Adipose tissue (tissue), 3 donors: ENCODE data around the gene PIK3AP1. TPM values are rescaled to one million over a fixed set of nuclear protein-coding genes. Genes with fewer than 3 reads are reported as not detected.
A peak's percentile ranks its signal among the peaks of the same experiment; 100 is the strongest.

Source experiments
- H3K27ac ChIP-seq: one replicate; pipeline ENCODE4 v1.5.1; 2013; ENCODE audit warnings: low read depth, low read length
- WGBS, 3 donors: extraction: QIAGEN DNeasy Blood & Tissue Kit; methylation state at CpG; one replicate each; pipeline ENCODE4 v1.1.7; 2013; 5-methylcytosine and 5-hydroxymethylcytosine counted together
- polyA plus RNA-seq, 3 donors: library from polyadenylated mRNA; stranded (reverse); fragments of 200-250 nt; gene quantifications; one replicate each; pipeline ENCODE4 v1.2.3, GENCODE V29; 2013
- donor health status: healthy with polysubstance abuse.
- donor health status: Bipolar disorder and iron deficiency.
- donor health status: healthy.

The PIK3AP1 gene
- polyA plus RNA-seq, 3 donors = 4.4 to 9.7 (median 9.4) TPM

- 76 to 96% (median 92%) methylated on average over 1 of the region's 1 CpG for WGBS, 3 donors
These were observed 113.4 kb downstream of the PIK3AP1 start for GRCh38 chr10:96606946-96607345.

GRCh38 chr10:96606216-96606615 is 114.1 kb downstream of the PIK3AP1 start:
- no peak overlapping the region for H3K27ac ChIP-seq
- WGBS, 3 donors = 88 to 93% (median 91%) methylated on average over 4 of the region's 4 CpGs

More at GRCh38 chr10:96606946-96607345, 113.4 kb downstream of the PIK3AP1 start:
- no peak overlapping the region for H3K27ac ChIP-seq

DNA sequence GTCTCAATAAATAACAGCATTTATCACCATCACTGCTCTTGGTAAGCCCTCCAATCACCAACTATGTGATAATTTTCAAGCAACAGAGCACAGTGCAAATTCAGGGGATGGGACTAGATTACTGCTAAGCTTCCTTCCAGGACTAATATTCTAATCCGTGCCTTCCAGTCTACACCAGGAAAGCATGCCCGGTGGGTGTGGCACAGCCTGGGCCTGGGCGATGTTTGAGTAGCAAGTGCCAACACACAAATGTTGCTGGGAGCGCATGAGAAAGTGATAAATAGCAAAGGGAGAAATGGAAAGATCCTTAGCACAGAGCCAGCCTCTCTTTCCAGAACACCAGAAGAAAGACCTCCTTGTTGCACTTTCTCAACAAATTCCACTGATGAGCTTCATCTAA is 120.0 kb downstream of the PIK3AP1 start:
- 68 to 85% (median 81%) methylated on average over 4 of the region's 4 CpGs for WGBS, 3 donors
- H3K27ac ChIP-seq = no peak overlapping the region

DNA sequence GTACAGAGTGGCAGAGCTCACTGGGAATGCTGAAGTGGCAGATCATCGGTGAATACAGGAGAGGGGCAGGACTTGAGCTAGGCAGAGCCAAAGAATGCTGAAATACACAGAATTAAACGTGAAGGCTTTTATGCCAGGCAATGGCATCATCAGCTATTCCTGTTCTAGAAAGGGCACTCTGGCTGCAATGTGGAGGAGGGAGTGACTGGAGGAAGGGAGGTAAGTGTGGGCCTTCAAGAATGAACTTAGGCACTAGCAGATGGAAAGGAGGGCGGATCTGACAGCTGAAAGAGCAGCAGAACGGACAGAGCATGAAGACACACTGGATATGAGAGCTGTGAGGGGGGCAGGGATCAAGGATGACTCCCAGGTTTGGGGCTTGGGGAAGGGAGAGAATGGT is 121.5 kb downstream of the PIK3AP1 start:
- H3K27ac ChIP-seq = no peak overlapping the region
- WGBS, 3 donors = 70 to 78% (median 77%) methylated on average over 4 of the region's 4 CpGs

DNA sequence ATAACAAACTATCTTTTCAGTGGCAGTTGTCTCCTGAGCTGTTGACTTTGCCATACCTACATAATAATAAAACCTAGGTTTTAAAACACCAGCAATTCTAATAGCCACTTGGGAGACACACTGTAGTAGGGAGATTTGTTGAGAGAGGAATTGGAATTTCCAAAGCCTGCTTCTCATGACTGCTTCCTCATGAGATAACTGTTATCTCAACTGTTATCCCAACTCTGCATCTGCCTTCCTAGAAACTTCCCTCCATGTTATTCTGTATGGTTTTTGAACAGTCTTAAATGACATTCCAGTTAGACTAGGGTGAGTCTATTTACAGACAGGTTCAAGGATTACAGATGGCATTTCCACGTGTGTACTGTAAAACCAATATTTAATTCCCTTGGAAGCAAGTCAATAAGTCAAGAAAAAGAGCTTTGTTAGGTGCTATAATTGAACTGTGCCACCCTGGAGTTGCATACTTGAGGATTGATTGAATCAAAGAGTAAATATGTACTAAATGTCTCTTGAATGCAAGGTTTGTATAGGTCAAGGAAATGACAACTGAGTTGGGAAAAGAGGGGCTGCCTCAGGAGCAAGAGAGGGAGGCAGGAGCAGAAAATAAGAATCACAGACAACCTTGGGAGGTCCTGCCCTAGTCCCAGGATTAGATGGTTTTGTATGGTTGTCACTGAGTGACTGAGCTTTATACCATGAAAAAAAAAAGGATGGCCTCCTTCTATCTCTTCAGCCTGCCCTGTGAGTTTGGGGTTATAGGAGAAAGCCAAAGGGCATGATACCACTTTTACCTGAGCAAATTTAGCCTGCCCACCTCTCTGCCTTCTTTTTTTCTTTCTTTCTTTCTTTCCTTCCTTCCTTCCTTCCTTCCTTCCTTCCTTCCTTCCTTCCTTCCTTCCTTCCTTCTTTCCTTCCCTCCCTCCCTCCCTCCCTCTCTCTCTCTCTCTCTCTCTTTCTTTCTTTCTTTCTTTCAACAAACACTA is 123.6 kb downstream of the PIK3AP1 start:
- H3K27ac ChIP-seq = no peak overlapping the region
- WGBS, 3 donors = 15 to 73% (median 68%) methylated on average over 1 of the region's 1 CpG

DNA sequence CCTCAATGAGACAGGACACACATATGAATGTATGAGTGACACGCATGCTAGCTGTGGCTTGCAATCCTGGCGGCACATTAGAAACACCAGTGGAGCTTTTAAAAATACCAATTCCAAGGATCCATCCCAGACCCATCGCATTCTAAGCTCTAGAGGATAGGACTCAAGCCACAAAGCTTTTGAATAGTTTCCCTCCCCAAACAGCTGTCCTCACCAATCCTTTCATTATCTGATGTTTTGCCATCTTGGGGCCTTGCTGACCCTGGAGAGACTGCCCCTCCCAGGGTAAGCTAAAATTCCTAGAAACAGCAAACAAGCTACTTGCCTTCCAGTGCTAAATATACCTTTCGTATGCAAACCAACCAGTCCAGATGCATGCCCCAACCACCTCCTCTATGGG is 124.6 kb downstream of the PIK3AP1 start:
- no peak overlapping the region for H3K27ac ChIP-seq
- WGBS, 3 donors = 95 to 97% (median 96%) methylated on average over 4 of the region's 4 CpGs

DNA sequence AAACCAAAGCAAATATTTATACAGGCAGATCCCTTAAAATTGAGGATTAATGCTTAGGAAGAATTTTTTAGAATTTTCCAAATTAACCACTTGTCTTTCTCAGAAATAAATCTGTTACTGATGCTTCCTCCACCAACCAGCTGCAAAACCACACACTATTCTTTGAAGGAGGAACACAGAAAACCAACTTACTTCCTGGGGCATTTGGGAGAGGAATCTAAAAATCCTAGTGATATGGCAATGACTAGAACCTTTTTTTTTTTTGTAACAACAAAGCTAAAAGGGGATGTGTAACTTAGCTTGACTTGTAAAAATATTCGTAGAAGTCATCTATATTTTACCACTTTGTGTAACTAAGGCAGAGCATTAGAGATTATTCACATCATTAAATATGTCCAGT is 128.4 kb downstream of the PIK3AP1 start:
- H3K27ac ChIP-seq = no peak overlapping the region
- 45 to 78% (median 78%) methylated on average over 1 of the region's 1 CpG for WGBS, 3 donors

- 52 to 57% (median 57%) methylated on average over 5 of the region's 5 CpGs for WGBS, 3 donors
- no peak overlapping the region for H3K27ac ChIP-seq
These were observed 131.5 kb downstream of the PIK3AP1 start for GRCh38 chr10:96588616-96589419.

GRCh38 chr10:96588060-96588554 is 132.2 kb downstream of the PIK3AP1 start:
- 10 to 14% (median 14%) methylated on average over 4 of the region's 4 CpGs for WGBS, 3 donors

GRCh38 chr10:96587264-96588059 is 132.9 kb downstream of the PIK3AP1 start:
- 1 to 3% (median 3%) methylated on average over 25 of the region's 25 CpGs for WGBS, 3 donors
- peak overlapping the region; percentile 99 for H3K27ac ChIP-seq

More at GRCh38 chr10:96588060-96588554, 132.2 kb downstream of the PIK3AP1 start:
- H3K27ac ChIP-seq = no peak overlapping the region

DNA sequence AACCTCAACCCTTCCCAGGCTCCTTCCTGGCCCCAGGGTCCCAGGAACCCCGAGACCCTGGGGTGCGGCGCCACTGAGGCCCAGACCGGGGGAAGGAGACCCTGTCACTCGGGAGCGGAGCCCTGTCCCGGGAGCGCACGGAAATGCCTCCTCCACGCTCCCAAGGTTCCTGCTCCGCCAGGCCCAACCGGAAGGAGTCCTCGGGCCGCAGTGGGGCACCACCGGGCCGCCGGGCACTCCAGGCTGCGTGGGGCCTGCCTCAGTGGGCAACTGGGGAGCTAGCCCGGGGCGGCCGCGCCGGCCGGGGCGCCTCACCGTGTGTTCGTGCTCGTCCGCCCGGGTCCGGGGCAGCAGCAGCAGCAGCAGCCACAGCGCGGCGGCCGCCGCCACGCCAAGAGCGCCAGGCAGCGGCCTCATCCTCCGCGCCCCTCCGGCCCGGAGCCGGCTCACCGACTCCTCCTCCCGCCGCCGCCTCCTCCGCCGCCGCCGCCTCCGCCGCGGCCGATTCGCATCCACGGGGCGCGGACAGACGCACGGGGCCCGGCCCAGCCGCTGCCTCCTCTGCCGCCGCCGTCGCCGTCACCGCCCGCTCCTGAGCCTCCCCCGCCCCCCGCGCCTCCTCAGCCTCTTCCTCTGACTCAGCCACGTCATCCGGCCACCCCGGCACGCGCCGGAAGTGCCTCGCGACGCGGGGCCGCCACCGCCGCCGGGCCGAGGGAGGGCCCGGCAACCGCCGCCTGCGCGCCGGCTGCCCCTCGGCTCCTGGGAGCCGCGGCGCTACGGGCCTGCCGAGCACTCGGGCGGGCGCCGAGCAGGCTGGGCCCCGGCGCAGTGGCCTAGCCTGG is 133.7 kb downstream of the PIK3AP1 start, which contains the start of gene TM9SF3:
Gene TM9SF3 (minus strand): TSS at position 594 of the 845 bp plus-strand sequence. CDS start 177 bp downstream, at position 417.
- 0 to 1% (median 0%) methylated on average over 65 to 106 of the region's 107 CpGs for WGBS, 3 donors

GRCh38 chr10:96585736-96586418 is 134.4 kb downstream of the PIK3AP1 start:
- H3K27ac ChIP-seq = no peak overlapping the region
- WGBS, 3 donors = 1% methylated on average over 20 of the region's 20 CpGs

More for the DNA sequence above, 133.7 kb downstream of the PIK3AP1 start, which contains the start of gene TM9SF3:
- H3K27ac ChIP-seq = peak within 1 kb of the TSS; percentile 99

DNA sequence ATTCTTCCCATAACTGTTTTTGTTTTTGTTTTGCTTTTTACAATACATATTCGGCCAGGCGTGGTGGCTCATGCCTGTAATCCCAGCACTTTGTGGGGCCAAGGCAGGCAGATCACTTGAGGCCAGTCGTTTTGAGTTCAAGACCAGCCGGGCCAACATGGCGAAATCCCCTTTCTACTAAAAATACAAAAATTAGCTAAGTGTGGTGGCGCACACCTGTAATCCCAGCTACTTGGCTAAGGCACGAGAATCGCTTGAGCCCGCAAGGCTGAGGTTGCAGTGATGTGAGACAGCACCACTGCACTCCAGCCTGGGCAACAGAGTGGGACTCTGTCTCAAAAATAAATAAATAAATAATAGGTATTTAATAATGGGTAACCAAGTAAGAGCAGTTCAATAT is 135.8 kb downstream of the PIK3AP1 start:
- WGBS, 3 donors = 85 to 86% (median 85%) methylated on average over 9 of the region's 9 CpGs
- H3K27ac ChIP-seq = no peak overlapping the region

GRCh38 chr10:96584035-96584434 is 136.3 kb downstream of the PIK3AP1 start:
- WGBS, 3 donors = 62 to 71% (median 63%) methylated on average over 1 of the region's 1 CpG
- no peak overlapping the region for H3K27ac ChIP-seq

GRCh38 chr10:96579133-96579532 is 141.2 kb downstream of the PIK3AP1 start:
- WGBS, 3 donors = 65 to 84% (median 83%) methylated on average over 2 of the region's 2 CpGs
- no peak overlapping the region for H3K27ac ChIP-seq

DNA sequence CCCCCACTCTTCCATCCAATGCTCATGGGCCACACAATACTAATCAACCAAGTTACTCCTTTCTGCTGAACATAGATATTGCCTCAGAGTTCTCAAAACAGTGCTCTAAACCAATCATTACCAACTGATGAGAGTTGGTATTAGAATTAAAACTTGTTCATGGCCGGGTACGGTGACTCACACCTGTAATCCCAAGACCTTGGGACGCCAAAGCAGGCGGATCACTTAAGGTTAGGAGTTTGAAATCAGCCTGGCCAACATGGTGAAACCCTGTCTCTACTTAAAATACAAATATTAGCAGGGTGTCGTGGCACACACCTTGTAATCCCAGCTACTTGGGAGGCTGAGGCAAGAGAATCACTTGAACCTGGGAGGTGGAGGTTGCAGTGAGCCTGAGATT is 141.7 kb downstream of the PIK3AP1 start:
- H3K27ac ChIP-seq = no peak overlapping the region

DNA sequence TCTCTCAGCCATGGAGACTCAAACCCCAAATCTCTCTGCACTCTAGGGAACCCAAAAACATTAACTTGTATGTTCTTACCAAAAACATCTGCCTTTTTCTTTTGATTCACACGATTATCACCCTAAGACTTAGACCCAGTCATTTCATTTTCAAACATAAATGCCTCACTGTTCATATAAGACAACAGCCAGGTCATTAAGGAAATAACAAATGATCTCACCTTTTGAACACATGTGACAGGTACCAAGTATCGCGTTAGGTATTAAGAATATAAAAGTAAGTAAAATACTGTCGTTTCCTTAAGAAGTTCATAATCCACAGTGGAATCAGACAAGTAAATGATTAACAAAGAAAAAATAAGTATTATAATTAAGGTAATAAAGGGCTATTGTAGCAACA is 142.3 kb downstream of the PIK3AP1 start:
- WGBS, 3 donors = 33 to 91% (median 84%) methylated on average over 4 of the region's 4 CpGs
- H3K27ac ChIP-seq = no peak overlapping the region

More for the DNA sequence above, 141.7 kb downstream of the PIK3AP1 start:
- WGBS, 3 donors = 44 to 93% (median 90%) methylated on average over 5 of the region's 5 CpGs
